Heart left ventricle (tissue), 16 donors: ENCODE data around the gene SLC2A4. TPM values are rescaled to one million over a fixed set of nuclear protein-coding genes. Genes with fewer than 3 reads are reported as not detected.
A peak's percentile ranks its signal among the peaks of the same experiment; 100 is the strongest.
"Not testable (repeated sequence)": the region's sequence is repeated elsewhere in the genome, so short reads cannot be mapped to it uniquely, and the experiment has no call there.

Experiments
- ATAC-seq, 4 donors: fragments of 200-7000 bp; cut with Tn5 transposase; one replicate each; pipeline ENCODE4 v1.9.1; 2020 to 2022; ENCODE audit warnings: moderate library complexity in 4 of 4, mild to moderate bottlenecking in 3 of 4, moderate number of reproducible peaks in 1 of 4
- DNase-seq, 5 donors: peaks; one replicate each; pipeline ENCODE4 v3.0.0-alpha.2; 2020
- H3K27ac ChIP-seq, 12 donors: fragments of 200-600 bp; sonication (generic) in 4 of 12; one replicate each; pipeline versions ENCODE4 v1.5.0 to v1.8.0; 2016 to 2022; ENCODE audit warnings: mild to moderate bottlenecking in 2 of 12
- H3K27me3 ChIP-seq, 9 donors: fragments of 200-600 bp; sonication (generic) in 2 of 9; one replicate each; pipeline versions ENCODE4 v1.5.1 to v1.8.0; 2016 to 2022; ENCODE audit warnings: mild to moderate bottlenecking in 3 of 9
- H3K36me3 ChIP-seq, 9 donors: fragments of 200-600 bp; sonication (generic) in 2 of 9; one replicate each; pipeline versions ENCODE4 v1.5.0 to v1.8.0; 2018 to 2022; ENCODE audit warnings: mild to moderate bottlenecking in 2 of 9
- H3K4me1 ChIP-seq, 12 donors: fragments of 200-600 bp; sonication (generic) in 4 of 12; one replicate each; pipeline versions ENCODE4 v1.5.0 to v1.8.0; 2016 to 2022; ENCODE audit warnings: mild to moderate bottlenecking in 3 of 12
- H3K4me3 ChIP-seq, 12 donors: fragments of 200-600 bp; sonication (generic) in 4 of 12; one replicate each; pipeline versions ENCODE4 v1.5.0 to v1.8.0; 2017 to 2022; ENCODE audit warnings: mild to moderate bottlenecking in 9 of 12, moderate library complexity in 4 of 12
- H3K9me3 ChIP-seq, 12 donors: fragments of 200-600 bp; sonication (generic) in 4 of 12; one replicate each; pipeline versions ENCODE4 v1.5.0 to v1.8.0; 2016 to 2022; ENCODE audit warnings: mild to moderate bottlenecking in 1 of 12
- POLR2A ChIP-seq, 2 donors: fragments of 450-650 bp; IDR thresholded peaks; one replicate each; pipeline ENCODE4 v1.6.1; 2017; ENCODE audit warnings: antibody characterized with exemption in 2 of 2, mild to moderate bottlenecking in 2 of 2, moderate library complexity in 2 of 2
- WGBS, 4 donors: extraction: QIAGEN DNeasy Blood & Tissue Kit in 2 of 4; methylation state at CpG; one replicate each; pipeline versions ENCODE4 v1.1.5 to v1.1.7; 2013 to 2018; 5-methylcytosine and 5-hydroxymethylcytosine counted together
- intact Hi-C, 10 donors: fragments of 100-400 bp; cut with DNase I; formaldehyde crosslinking; loops; one replicate each; pipeline versions ENCODE4 v1.11.1 to v1.14.2; 2022
- polyA plus RNA-seq, 2 donors: library from polyadenylated mRNA; stranded (reverse); fragments of 200-250 nt; gene quantifications; one replicate each; pipeline ENCODE4 v1.2.3, GENCODE V29; 2013
- total RNA-seq, 9 donors: library from RNA; depleted of rRNA in 2 of 9; stranded (reverse); fragments of >200 nt in 2 of 9; fragmentation: NEBNext Ultra II Directional in 3 of 9; extraction: Animal tissue kit (Norgen Biotek cat#: 25700) in 3 of 9; gene quantifications; one replicate each; pipeline versions ENCODE4 v1.1.0 to v1.2.4, GENCODE V29; 2016 to 2023
- TF ChIP-seq, protein P1 (sequence below), 12 donors: fragments of 200-600 bp; sonication (generic) in 4 of 12; IDR thresholded peaks; one replicate each; pipeline versions ENCODE4 v1.5.0 to v1.8.0; 2018 to 2022; ENCODE audit warnings: antibody characterized with exemption in 12 of 12, mild to moderate bottlenecking in 5 of 12
- donor health status: ischemic (EF 13 %, LVEDD 7.1; RV severe dilation, severe dysfunction).
- donor health status: healthy with polysubstance abuse.
- donor health status: DM: no; HTN: yes; CAD: no.
- donor health status: DM: no; HTN: no; CAD: no.
- donor health status: ischemic (EF 25% LVEDD 6.9; RV normal size, moderate dysfunction).
- donor health status: ischemic (EF 25% LVEDD 5.7; RV mildly dilated, moderate dysfunction).
- donor health status: healthy.
- donor health status: DM: yes; HTN: yes; CAD: no.
- donor health status: ischemic (EF 35%, LVEDD 5.7; RV mildly dilated, moderate dysfunction).
- donor health status: nonischemic (EF 11% LVEDD 7.7; RV severe dilation, severe dysfunction).
- donor health status: DM: yes; HTN: yes; CAD: no.
- donor health status: PGD.
- donor health status: ischemic (EF 29% LVEDD 5.4; RV normal size, mild dysfunction).
- donor health status: nonischemic (EF 23%, LVEDD 6.1; RV moderate dilation, normal function).

Gene SLC2A4
- total and polyA plus RNA-seq, 11 donors: 48.5 to 184 (median 157) TPM

DNA sequence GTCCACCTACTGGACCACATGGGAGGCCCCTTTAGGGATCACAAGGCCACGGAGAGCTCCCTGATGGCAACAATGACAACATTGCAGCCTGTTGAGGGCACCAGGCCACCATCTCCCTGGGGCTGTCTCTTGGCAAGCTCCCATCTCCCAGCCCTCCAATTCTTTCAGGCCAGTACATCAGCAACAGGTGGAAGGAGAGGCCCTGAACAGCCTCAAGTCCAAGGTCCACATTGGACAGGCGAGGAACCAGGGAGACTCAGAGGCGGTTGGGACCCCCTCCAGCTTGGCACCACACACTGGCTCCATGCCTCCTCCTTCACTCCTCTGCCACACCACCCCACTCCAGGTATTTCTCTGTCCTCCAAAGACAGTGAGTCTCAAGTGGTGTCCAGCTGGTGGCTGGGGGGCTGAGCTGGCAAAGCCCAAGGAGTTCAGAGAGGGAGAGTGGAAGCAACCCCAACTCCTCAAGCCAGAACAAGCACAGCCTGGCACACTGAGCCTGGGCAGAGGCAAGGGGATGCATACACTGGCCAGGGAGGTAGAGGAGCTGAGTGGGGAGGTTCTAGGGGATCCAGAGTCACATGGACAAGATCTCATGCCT, 53.5 kb downstream of the SLC2A4 start:
- Histone ChIP-seq H3K9me3 (no peaks in the 10 kb centered on the region), H3K4me3 (no peak overlapping the region), H3K4me1 (peaks cover 0 to 38% (median 6%) of the 10 kb centered on the region in 12 donors), H3K27me3 (peaks cover 0 to 47% (median 5%) of the 10 kb centered on the region in 9 donors), H3K27ac (no peak overlapping the region), H3K36me3 (no peaks in the 10 kb centered on the region)
- DNase-seq: no peak
- no peak for ATAC-seq
- intact Hi-C loops: no loop called here
- 81 to 91% (median 89%) methylated on average over 3 of the region's 3 CpGs for WGBS, 4 donors
- TF ChIP-seq, protein P1, sequence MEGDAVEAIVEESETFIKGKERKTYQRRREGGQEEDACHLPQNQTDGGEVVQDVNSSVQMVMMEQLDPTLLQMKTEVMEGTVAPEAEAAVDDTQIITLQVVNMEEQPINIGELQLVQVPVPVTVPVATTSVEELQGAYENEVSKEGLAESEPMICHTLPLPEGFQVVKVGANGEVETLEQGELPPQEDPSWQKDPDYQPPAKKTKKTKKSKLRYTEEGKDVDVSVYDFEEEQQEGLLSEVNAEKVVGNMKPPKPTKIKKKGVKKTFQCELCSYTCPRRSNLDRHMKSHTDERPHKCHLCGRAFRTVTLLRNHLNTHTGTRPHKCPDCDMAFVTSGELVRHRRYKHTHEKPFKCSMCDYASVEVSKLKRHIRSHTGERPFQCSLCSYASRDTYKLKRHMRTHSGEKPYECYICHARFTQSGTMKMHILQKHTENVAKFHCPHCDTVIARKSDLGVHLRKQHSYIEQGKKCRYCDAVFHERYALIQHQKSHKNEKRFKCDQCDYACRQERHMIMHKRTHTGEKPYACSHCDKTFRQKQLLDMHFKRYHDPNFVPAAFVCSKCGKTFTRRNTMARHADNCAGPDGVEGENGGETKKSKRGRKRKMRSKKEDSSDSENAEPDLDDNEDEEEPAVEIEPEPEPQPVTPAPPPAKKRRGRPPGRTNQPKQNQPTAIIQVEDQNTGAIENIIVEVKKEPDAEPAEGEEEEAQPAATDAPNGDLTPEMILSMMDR (IDR thresholded peaks at IDR 0.05): no peak
- no peak for TF ChIP-seq POLR2A (IDR thresholded peaks at IDR 0.05)

DNA sequence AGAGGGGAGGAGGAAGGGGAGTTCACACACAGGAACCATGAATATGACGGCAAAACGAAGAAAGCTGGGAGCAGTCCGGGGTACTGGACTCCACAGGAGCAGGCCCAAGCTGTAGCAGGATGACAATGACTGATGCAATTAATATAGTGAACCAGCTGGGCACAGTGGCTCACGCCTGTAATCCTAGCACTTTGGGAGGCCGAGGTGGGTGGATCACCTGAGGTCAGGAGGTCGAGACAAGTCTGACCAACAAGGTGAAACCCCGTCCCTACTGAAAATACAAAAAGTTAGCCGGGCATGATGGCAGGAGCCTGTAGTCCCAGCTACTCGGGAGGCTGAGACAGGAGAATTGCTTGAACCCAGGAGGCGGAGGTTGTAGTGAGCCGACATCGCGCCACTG, 54.2 kb downstream of the SLC2A4 start:
- peak overlapping the region in 1 of 12 donors; percentile 63 for H3K4me3 ChIP-seq
- H3K27me3 ChIP-seq: peaks cover 0 to 54% (median 5%) of the 10 kb centered on the region in 9 donors
- H3K36me3 ChIP-seq, intact Hi-C loops, ATAC-seq, H3K9me3 ChIP-seq, DNase-seq: not testable (repeated sequence)
- H3K27ac ChIP-seq: peak overlapping the region in 1 of 12 donors; percentile 82
- H3K4me1 ChIP-seq: peaks cover 0 to 31% (median 0%) of the 10 kb centered on the region in 12 donors
- WGBS, 4 donors: 87 to 89% (median 89%) methylated on average over 13 of the region's 13 CpGs

DNA sequence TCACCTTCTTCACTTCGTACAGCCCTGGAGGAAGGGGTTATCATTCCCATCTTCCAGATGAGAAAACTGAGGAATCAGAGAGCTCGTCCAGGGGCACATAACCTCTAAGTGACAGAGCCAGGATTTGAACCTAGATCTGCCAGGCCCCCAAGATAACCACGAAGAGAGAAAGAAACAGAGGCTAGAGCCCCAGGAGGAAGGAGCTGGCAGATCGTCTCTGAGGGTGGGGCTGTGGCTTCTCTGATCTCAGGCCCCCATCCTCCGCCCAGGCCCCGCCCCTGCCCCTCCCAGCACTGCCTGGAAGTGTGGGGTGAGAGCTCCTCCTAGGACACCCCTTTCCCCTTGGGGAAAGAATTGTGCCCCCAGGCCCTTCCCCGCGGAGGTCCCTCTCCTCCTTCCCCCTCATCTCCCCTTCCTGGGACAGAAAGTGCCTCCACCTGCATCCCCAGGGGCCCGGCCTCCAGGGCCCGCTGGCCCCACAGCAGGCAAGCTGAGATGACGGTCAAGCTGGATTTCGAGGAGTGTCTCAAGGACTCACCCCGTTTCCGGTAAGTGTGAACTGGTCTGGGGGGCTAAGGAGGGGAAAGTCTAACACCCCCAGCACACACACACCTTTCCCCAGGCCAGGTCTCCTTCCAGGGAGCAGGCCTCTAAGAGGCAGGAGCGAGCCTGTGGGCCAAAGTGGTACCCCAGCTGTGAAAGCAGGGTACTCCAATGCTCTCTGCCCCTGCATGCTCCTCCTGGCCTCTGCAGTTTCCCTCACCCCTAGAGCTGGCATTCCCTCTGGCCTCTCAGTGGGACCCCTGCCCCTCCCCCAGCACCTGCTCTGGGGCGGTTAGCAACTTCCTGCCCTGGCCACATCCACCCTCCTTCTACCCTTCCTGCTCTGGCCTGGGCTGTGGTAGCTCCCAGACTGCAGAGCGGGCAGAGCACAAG, 55.0 kb downstream of the SLC2A4 start, which contains the start of gene ACAP1:
ACAP1 (plus strand) TSS at position 290 of the 936 bp plus-strand sequence; CDS start at position 496, 206 bp downstream.
- Histone ChIP-seq H3K9me3 (no peaks in the 10 kb centered on the region), H3K27me3 (peaks cover 0 to 59% (median 5%) of the 10 kb centered on the region in 9 donors), H3K36me3 (no peaks in the 10 kb centered on the region), H3K4me3 (peak within 1 kb of the TSS in 5 of 12 donors; percentile 9 to 63 (median 12)), H3K4me1 (peaks cover 0 to 31% (median 0%) of the 10 kb centered on the region in 12 donors), H3K27ac (peak within 1 kb of the TSS in 1 of 12 donors; percentile 82)
- WGBS, 4 donors: 46 to 57% (median 51%) methylated on average over 14 to 17 of the region's 17 CpGs
- intact Hi-C loops: no loop called here
- ATAC-seq (peak in 3 of 4 donors; percentile 23 to 67 (median 57)), DNase-seq (peak in 1 of 5 donors; percentile 84)
- TF ChIP-seq POLR2A (IDR thresholded peaks at IDR 0.05): no peak
- TF ChIP-seq, protein P1 (IDR thresholded peaks at IDR 0.05): no peak

DNA sequence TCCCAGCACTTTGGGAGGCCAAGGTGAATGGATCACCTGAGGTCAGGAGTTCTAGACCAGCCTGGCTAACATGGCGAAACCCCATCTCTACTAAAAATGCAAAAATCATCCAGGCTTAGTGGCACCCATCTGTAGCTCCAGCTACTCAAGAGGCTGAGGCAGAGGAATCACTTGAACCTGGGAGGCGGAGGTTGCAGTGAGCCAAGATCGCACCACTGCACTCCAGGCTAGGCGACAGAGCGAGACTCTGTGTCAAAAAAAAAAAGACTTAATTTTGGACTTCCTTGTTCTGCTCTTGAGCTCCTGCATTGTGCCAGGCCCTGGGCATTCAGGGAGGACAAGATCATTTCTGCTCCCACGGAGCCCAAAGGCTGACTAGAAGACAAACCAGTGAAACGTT, 56.1 kb downstream of the SLC2A4 start:
- H3K36me3 ChIP-seq, H3K9me3 ChIP-seq, DNase-seq, intact Hi-C loops, ATAC-seq: not testable (repeated sequence)
- H3K27me3 ChIP-seq: peaks cover 0 to 67% (median 6%) of the 10 kb centered on the region in 9 donors
- WGBS, 4 donors: 77 to 87% (median 82%) methylated on average over 7 of the region's 7 CpGs
- peak overlapping the region in 1 of 12 donors; percentile 82 for H3K27ac ChIP-seq
- H3K4me3 ChIP-seq: peak overlapping the region in 1 of 12 donors; percentile 63
- H3K4me1 ChIP-seq: peaks cover 0 to 24% (median 0%) of the 10 kb centered on the region in 12 donors

Other genes with a start within 250 kb of the SLC2A4 start
Only the 30 nearest of the 33 such genes appear.
- 10 to 100 TPM in 2 of 9 donors, 1 to 10 TPM in 7; 1.5 to 30.1 (median 3.5) TPM for gene CLEC10A, start 201.5 kb upstream of the SLC2A4 start, total RNA-seq
- gene CLEC10A, start 201.5 kb upstream of the SLC2A4 start, polyA plus RNA-seq: 1 to 10 TPM; 1.8 to 2.7 TPM
- 1 to 10 TPM in 1 of 9 donors, under 1 TPM in 2, not detected in 6; 0.29 to 2.1 (median 0.39) TPM for gene ASGR2, start 166.9 kb upstream of the SLC2A4 start, total RNA-seq
- under 1 TPM in 1 of 2 donors, not detected in 1; 0.28 TPM for gene ASGR2, start 166.9 kb upstream of the SLC2A4 start, polyA plus RNA-seq
- gene ASGR1, start 102.3 kb upstream of the SLC2A4 start, total RNA-seq: 1 to 10 TPM in 3 of 9 donors, under 1 TPM in 3, not detected in 3; 0.23 to 3.5 (median 0.72) TPM
- gene ASGR1, start 102.3 kb upstream of the SLC2A4 start, polyA plus RNA-seq: under 1 TPM; 0.19 to 0.64 TPM
- gene DLG4, start 61.9 kb upstream of the SLC2A4 start, total RNA-seq: 10 to 100 TPM; 12.0 to 24.3 (median 16.6) TPM
- gene DLG4, start 61.9 kb upstream of the SLC2A4 start, polyA plus RNA-seq: 10 to 100 TPM in 1 of 2 donors, 1 to 10 TPM in 1; 5.3 to 15.5 TPM
- gene ACADVL, start 61.8 kb upstream of the SLC2A4 start, total RNA-seq: 1,000 to 10,000 TPM in 7 of 9 donors, 100 to 1,000 TPM in 2; 874 to 2,110 (median 1,385) TPM
- gene ACADVL, start 61.8 kb upstream of the SLC2A4 start, polyA plus RNA-seq: 1,000 to 10,000 TPM in 1 of 2 donors, 100 to 1,000 TPM in 1; 601 to 2,758 TPM
- 10 to 100 TPM; 14.0 to 28.6 (median 17.8) TPM for gene DVL2, start 47.2 kb upstream of the SLC2A4 start, total RNA-seq
- gene DVL2, start 47.2 kb upstream of the SLC2A4 start, polyA plus RNA-seq: 10 to 100 TPM; 13.0 to 15.6 TPM
- gene PHF23, start 42.3 kb upstream of the SLC2A4 start, total RNA-seq: 10 to 100 TPM; 19.1 to 36.7 (median 23.0) TPM
- gene PHF23, start 42.3 kb upstream of the SLC2A4 start, polyA plus RNA-seq: 10 to 100 TPM; 13.7 to 31.8 TPM
- gene GABARAP, start 39.3 kb upstream of the SLC2A4 start, total RNA-seq: 100 to 1,000 TPM; 293 to 591 (median 491) TPM
- 100 to 1,000 TPM; 580 to 674 TPM for gene GABARAP, start 39.3 kb upstream of the SLC2A4 start, polyA plus RNA-seq
- 100 to 1,000 TPM in 6 of 9 donors, 10 to 100 TPM in 3; 54.0 to 126 (median 107) TPM for gene CTDNEP1, start 30.0 kb upstream of the SLC2A4 start, total RNA-seq
- gene CTDNEP1, start 30.0 kb upstream of the SLC2A4 start, polyA plus RNA-seq: 100 to 1,000 TPM in 1 of 2 donors, 10 to 100 TPM in 1; 54.4 to 120 TPM
- gene ELP5, start 29.5 kb upstream of the SLC2A4 start, total RNA-seq: 10 to 100 TPM; 28.0 to 87.2 (median 52.6) TPM
- gene ELP5, start 29.5 kb upstream of the SLC2A4 start, polyA plus RNA-seq: 10 to 100 TPM; 33.5 to 47.0 TPM
- gene CLDN7, start 19.2 kb upstream of the SLC2A4 start, total RNA-seq: 1 to 10 TPM in 5 of 9 donors, under 1 TPM in 2, not detected in 2; 0.36 to 2.6 (median 2.0) TPM
- gene CLDN7, start 19.2 kb upstream of the SLC2A4 start, polyA plus RNA-seq: 1 to 10 TPM; 1.1 to 1.3 TPM
- 1 to 10 TPM in 1 of 9 donors, under 1 TPM in 8; 0.32 to 1.6 (median 0.56) TPM for gene YBX2, start 12.9 kb downstream of the SLC2A4 start, total RNA-seq
- gene YBX2, start 12.9 kb downstream of the SLC2A4 start, polyA plus RNA-seq: 1 to 10 TPM in 1 of 2 donors, under 1 TPM in 1; 0.43 to 2.0 TPM
- 100 to 1,000 TPM; 120 to 500 (median 257) TPM for gene EIF5A, start 25.9 kb downstream of the SLC2A4 start, total RNA-seq
- 100 to 1,000 TPM; 403 to 934 TPM for gene EIF5A, start 25.9 kb downstream of the SLC2A4 start, polyA plus RNA-seq
- 100 to 1,000 TPM in 1 of 9 donors, 10 to 100 TPM in 8; 51.0 to 118 (median 61.2) TPM for gene GPS2, start 33.6 kb downstream of the SLC2A4 start, total RNA-seq
- 10 to 100 TPM; 81.6 to 88.4 TPM for gene GPS2, start 33.6 kb downstream of the SLC2A4 start, polyA plus RNA-seq
- gene NEURL4, start 47.6 kb downstream of the SLC2A4 start, total RNA-seq: 10 to 100 TPM; 13.6 to 39.2 (median 27.6) TPM
- 10 to 100 TPM; 23.0 to 29.6 TPM for gene NEURL4, start 47.6 kb downstream of the SLC2A4 start, polyA plus RNA-seq
- 10 to 100 TPM in 5 of 9 donors, 1 to 10 TPM in 3, under 1 TPM in 1; 0.88 to 24.2 (median 16.4) TPM for gene ACAP1, start 54.8 kb downstream of the SLC2A4 start, total RNA-seq
- gene ACAP1, start 54.8 kb downstream of the SLC2A4 start, polyA plus RNA-seq: 1 to 10 TPM; 2.6 to 6.1 TPM
- 1 to 10 TPM; 3.4 to 9.0 (median 5.9) TPM for gene KCTD11, start 70.4 kb downstream of the SLC2A4 start, total RNA-seq
- gene KCTD11, start 70.4 kb downstream of the SLC2A4 start, polyA plus RNA-seq: 1 to 10 TPM; 6.4 to 9.6 TPM
- not detected for gene TMEM95, start 73.4 kb downstream of the SLC2A4 start, total RNA-seq
- not detected for gene TMEM95, start 73.4 kb downstream of the SLC2A4 start, polyA plus RNA-seq
- gene TNK1, start 99.4 kb downstream of the SLC2A4 start, total RNA-seq: 1 to 10 TPM; 1.4 to 6.2 (median 2.2) TPM
- 1 to 10 TPM; 1.8 to 2.1 TPM for gene TNK1, start 99.4 kb downstream of the SLC2A4 start, polyA plus RNA-seq
- 10 to 100 TPM; 14.3 to 29.5 (median 16.4) TPM for gene PLSCR3, start 112.8 kb downstream of the SLC2A4 start, total RNA-seq
- 10 to 100 TPM; 21.2 to 28.3 TPM for gene PLSCR3, start 112.8 kb downstream of the SLC2A4 start, polyA plus RNA-seq
- 10 to 100 TPM; 51.9 to 78.7 (median 69.5) TPM for gene TMEM256, start 122.4 kb downstream of the SLC2A4 start, total RNA-seq
- 100 to 1,000 TPM in 1 of 2 donors, 10 to 100 TPM in 1; 74.4 to 195 TPM for gene TMEM256, start 122.4 kb downstream of the SLC2A4 start, polyA plus RNA-seq
- gene NLGN2, start 126.1 kb downstream of the SLC2A4 start, total RNA-seq: 10 to 100 TPM in 2 of 9 donors, 1 to 10 TPM in 7; 4.6 to 12.9 (median 7.3) TPM
- gene NLGN2, start 126.1 kb downstream of the SLC2A4 start, polyA plus RNA-seq: 10 to 100 TPM in 1 of 2 donors, 1 to 10 TPM in 1; 3.5 to 11.1 TPM
- not detected for gene SPEM1, start 138.6 kb downstream of the SLC2A4 start, total RNA-seq
- not detected for gene SPEM1, start 138.6 kb downstream of the SLC2A4 start, polyA plus RNA-seq
- gene SPEM2, start 143.9 kb downstream of the SLC2A4 start, total RNA-seq: not detected
- gene SPEM2, start 143.9 kb downstream of the SLC2A4 start, polyA plus RNA-seq: not detected
- gene SPEM3, start 147.1 kb downstream of the SLC2A4 start, total RNA-seq: not detected
- gene SPEM3, start 147.1 kb downstream of the SLC2A4 start, polyA plus RNA-seq: not detected
- gene TMEM102, start 153.7 kb downstream of the SLC2A4 start, total RNA-seq: 1 to 10 TPM; 1.7 to 6.8 (median 4.0) TPM
- 1 to 10 TPM; 1.8 to 4.5 TPM for gene TMEM102, start 153.7 kb downstream of the SLC2A4 start, polyA plus RNA-seq
- 1 to 10 TPM; 2.8 to 9.6 (median 7.8) TPM for gene FGF11, start 157.8 kb downstream of the SLC2A4 start, total RNA-seq
- 1 to 10 TPM; 1.6 to 9.6 TPM for gene FGF11, start 157.8 kb downstream of the SLC2A4 start, polyA plus RNA-seq
- 10 to 100 TPM in 7 of 9 donors, 1 to 10 TPM in 2; 8.2 to 14.2 (median 11.0) TPM for gene CHRNB1, start 163.3 kb downstream of the SLC2A4 start, total RNA-seq
- gene CHRNB1, start 163.3 kb downstream of the SLC2A4 start, polyA plus RNA-seq: 10 to 100 TPM; 11.2 to 27.3 TPM
- 10 to 100 TPM; 51.8 to 77.2 (median 59.5) TPM for gene ZBTB4, start 197.9 kb downstream of the SLC2A4 start, total RNA-seq
- gene ZBTB4, start 197.9 kb downstream of the SLC2A4 start, polyA plus RNA-seq: 10 to 100 TPM; 29.3 to 35.3 TPM
- gene SLC35G6, start 199.7 kb downstream of the SLC2A4 start, total RNA-seq: not detected
- under 1 TPM in 1 of 2 donors, not detected in 1; 0.08 TPM for gene SLC35G6, start 199.7 kb downstream of the SLC2A4 start, polyA plus RNA-seq